GM12873 (cell line): ENCODE results near the gene USP27X.

Source experiments
- TF ChIP-seq, protein P1 (sequence below): IDR thresholded peaks from 2 replicates; pipeline ENCODE4 v1.5.1; 2012; ENCODE audit warnings: low read depth, mild to moderate bottlenecking, moderate library complexity, low read length, control low read depth; ENCODE audit not compliant: insufficient read depth; ENCODE audit errors: missing control alignments

USP27X gene

DNA sequence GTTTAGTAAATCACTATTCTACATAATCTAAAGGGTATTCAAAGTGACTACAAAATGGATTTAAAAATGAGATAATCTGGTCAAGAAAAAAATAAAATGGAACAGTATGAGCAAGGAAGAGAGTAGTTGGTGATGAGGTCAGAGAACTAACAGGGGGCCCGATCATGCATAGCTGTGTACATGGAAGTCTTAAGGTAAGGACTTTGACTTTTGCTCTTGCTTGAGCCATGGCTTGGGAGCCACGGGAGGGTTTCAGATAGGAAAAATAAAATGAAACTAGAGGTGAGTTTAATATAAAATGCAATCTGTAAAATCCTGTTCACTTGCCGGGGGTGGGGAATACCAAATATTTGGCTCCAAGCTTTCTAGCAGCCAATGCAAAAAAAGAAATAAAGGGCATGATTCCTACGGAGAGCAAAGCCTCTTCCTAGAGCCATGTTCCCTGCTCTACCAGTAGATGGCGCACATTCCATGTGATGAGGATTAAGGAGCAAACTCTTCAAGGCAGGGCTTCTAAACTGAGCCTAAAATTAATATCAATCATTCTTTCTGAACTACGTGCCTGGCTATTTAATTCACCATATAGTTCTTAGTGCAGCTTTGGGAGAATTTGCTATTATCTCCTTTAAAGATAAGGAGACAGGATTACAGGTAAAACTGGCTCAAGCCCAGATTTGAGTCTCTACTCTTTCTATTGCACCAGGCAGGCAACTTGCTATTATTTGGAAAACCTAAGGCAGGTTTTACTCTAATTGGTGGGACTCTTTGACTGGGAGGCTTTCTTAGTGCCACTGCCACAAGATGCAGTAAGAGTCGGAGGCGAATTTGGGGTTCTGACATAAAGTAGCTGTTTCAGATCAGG, 36.3 kb downstream of the USP27X start:
- TF ChIP-seq, protein P1, sequence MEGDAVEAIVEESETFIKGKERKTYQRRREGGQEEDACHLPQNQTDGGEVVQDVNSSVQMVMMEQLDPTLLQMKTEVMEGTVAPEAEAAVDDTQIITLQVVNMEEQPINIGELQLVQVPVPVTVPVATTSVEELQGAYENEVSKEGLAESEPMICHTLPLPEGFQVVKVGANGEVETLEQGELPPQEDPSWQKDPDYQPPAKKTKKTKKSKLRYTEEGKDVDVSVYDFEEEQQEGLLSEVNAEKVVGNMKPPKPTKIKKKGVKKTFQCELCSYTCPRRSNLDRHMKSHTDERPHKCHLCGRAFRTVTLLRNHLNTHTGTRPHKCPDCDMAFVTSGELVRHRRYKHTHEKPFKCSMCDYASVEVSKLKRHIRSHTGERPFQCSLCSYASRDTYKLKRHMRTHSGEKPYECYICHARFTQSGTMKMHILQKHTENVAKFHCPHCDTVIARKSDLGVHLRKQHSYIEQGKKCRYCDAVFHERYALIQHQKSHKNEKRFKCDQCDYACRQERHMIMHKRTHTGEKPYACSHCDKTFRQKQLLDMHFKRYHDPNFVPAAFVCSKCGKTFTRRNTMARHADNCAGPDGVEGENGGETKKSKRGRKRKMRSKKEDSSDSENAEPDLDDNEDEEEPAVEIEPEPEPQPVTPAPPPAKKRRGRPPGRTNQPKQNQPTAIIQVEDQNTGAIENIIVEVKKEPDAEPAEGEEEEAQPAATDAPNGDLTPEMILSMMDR = peak; percentile 92

DNA sequence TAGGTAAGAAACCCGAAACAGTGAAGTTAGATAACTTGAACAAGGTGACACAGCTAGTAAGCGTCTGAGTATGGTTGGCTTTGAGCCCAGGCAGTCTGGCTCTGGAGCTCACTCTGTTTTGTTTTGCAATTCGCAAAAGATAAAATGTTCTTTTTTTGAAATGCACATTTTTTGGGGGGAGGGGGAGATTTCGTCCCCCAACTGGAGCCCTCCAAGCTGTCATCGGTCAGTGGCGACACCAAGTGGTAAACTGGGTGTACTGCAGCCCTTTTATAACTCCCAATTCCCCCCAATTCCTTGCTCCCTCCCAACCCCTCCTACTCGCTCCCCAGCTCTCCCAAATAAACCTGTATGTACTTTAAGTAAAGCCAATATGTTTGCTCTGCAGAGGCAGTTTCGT, 40.3 kb downstream of the USP27X start:
- TF ChIP-seq, protein P1 = peak; percentile 93

DNA sequence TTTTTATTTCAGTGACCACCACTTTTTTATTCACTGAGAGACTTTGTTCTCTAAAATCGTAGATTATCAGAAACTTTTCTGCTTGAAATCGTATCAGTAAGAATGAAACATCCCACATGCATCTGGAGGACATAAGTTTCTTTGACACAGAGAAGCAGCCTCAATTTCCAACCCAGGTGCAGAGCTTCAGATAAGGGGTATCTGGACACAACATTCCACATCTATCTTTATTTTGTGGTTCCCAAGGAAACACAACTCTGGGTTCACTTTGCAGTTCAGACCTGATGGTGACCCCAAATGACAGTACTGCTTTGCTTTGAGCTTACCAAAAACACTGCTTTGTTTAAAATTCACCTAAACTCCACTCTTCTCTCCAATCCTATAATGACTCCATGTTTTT, 41.8 kb downstream of the USP27X start:
- TF ChIP-seq, protein P1 = no peak

DNA sequence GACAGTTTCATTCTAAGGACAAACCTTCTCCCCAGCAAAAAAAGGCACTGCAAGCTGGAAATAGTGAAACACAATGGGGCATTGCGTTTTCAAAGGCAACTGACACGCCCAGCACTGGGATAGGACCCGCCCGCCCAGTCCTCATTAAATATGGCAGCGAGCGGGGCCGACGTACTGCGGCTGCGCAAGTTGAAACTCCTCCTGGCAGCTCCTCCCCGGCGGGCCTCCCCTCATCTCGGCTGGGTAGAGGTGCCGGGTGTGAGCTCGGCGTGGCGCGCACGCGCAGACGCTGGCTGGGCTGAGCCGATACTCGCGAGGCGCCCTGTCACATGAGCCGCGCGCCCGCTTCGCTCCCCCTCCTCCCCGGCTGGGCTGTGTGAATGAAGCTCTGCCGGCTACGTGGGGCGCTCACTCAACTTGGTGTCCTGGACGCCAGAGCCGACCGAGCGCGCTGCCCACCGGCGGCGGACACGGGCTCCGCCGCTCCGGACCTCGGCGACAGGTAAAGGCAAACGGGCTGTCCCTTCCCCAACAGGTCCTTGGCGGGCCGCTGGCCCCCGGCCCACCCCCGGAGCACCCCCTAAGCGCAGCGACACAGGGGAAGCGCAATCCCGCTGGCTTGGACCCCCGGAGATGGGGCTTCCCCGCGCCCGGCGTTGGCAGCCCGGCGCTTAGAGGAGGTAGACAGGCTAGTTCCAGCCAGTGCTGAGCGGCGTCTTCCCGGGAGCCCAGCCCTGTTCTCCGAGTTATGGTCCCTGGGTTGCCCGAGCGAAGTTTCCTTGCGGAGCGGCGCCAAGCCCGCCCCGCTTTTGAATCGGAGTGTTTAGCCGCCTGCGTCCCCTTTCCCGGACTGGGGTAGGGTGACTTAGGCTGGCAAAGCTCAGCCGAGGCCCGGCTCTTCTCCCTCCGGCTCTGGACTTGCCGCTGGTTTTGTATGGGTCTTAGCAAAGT, 43.3 kb downstream of the USP27X start, which contains the start of gene CLCN5:
TSS of gene CLCN5 (plus strand) at position 306 of the 951 bp plus-strand sequence. CDS start 2,703 bp downstream, outside the sequence.
- TF ChIP-seq, protein P1 = no peak

DNA sequence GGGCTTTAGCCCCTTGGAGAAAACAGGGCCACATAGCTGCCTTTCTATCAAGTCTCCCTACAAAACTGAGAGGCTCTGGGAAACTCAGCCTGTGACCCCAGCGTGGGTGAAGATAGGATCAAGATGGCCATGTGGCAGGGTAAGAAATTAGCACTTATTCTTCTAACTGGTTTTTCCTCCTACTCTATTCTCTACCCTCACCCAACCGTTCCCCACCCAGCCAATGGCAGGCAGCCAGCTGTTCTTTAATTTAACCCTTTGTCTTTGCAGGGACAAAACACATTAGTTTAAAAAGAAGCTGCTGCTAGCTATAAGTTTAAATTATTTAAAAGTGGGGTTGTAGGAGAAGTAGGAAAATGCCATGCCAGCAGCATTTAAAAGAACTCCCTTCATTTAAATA, 45.9 kb downstream of the USP27X start:
- TF ChIP-seq, protein P1 = no peak

DNA sequence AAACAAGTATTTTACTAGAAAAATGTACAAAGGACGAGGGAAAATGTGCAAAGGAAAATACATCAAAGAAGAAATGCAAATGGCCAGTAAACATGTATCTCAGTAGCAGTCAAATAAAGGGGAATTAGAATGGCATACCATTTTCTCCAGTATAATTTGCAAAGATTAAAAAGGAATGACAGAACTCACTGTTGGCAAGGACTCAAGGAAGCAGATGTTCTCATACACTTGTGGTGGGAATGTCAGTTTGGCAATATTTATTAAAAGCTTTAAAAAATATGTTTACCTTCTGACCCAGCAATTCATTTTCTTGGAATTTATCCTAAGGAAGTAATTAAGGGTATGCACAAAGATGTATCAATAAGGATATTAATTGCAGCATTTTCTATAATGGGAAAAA, 50.8 kb downstream of the USP27X start:
- TF ChIP-seq, protein P1 = no peak
